GM04504 (cell line): ENCODE results near the gene DGUOK.
A peak's percentile ranks its signal among the peaks of the same experiment; 100 is the strongest.

Experiments used
- DNase-seq: peaks from one replicate; pipeline ENCODE4 v3.0.0-alpha.2; 2012; ENCODE audit warnings: low read depth

DGUOK gene

DNA sequence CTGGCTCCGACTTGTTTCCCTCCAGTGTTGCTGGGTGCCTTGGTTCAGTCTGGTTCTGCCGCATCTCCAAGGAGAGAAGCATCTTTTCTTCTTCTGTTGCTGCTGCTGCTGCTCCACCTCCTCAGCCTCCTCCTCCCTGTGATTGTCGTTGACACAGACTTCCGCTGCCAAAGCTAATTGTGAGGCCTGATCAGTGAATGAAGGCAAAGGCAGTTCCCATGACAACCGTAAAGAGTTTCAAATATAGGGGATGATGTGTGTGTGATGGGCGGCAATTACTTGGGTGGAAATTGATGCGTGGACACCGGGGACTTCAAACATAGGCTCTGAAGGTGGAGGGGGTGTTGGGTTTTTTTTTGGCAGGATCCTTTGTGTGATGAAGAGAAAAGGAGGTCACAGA lies 71.8 kb downstream of the DGUOK start:
- no peak for DNase-seq

DNA sequence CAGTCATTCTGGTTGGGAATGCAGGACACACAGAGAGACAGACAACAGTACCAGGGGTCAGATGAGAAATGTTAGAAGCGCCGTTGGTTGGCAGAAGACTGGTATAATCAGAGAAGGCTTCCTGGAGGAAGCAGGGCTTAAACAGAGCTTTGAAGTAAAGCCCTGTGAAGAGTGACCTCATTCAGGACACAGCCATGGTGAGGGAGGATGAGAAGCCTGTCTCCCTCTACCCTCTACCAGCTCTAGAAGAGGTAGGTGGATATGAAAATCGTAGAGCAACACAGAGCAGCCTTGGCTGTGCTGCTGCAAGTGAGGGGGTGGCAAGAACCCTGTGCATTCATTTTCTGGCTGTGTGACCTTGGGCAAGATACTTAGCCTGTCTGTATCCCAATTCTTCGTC lies 72.3 kb downstream of the DGUOK start:
- DNase-seq = no peak

GRCh38 chr2:73999881-74000597 lies 73.4 kb downstream of the DGUOK start:
- DNase-seq = no peak

- no peak for DNase-seq
These were observed 74.0 kb downstream of the DGUOK start for GRCh38 chr2:74000666-74001065.

- no peak for DNase-seq
These were observed 74.4 kb downstream of the DGUOK start for GRCh38 chr2:74001121-74001520.

GRCh38 chr2:74001781-74002504 lies 75.3 kb downstream of the DGUOK start:
- DNase-seq = no peak

- peak; percentile 61 for DNase-seq
These were observed 76.1 kb downstream of the DGUOK start for GRCh38 chr2:74002505-74003421.

DNA sequence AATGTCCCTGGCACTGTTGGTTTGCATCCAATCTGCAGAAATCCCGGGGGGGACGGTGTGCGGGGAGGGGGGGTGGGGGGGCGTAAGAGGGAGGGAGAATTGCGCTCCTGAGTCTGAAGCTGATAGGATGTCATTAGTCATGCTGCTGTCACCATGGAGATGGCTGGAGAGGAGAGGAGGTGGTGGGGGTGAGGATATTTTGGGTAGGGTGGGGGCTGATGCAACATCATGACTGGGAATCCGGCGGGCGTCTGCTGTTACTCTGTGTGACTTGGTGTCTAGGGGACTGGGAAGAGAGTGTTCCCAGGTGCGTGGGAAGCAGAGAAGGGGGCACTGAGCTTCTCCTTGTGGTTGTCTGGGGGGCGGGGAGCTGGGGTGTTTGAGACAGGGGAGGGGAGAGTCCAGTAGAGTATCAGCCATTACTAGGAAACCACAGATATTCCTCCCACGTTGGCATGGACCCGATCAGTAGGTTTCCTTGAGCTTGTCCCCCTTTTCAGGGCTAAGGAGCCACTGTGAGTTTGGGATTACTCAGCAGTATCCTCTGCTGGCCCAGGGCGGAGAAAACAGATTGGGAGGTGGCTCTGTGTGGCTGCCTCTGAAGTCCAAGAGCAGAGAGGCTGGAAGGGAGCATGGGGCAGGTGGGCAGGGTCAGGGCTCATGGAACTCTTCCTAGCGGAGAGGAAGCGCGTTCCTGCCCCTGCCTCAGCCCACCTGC lies 77.0 kb downstream of the DGUOK start:
- peak; percentile 58 for DNase-seq

- no peak for DNase-seq
These were observed 77.8 kb downstream of the DGUOK start for GRCh38 chr2:74004212-74005182.

DNA sequence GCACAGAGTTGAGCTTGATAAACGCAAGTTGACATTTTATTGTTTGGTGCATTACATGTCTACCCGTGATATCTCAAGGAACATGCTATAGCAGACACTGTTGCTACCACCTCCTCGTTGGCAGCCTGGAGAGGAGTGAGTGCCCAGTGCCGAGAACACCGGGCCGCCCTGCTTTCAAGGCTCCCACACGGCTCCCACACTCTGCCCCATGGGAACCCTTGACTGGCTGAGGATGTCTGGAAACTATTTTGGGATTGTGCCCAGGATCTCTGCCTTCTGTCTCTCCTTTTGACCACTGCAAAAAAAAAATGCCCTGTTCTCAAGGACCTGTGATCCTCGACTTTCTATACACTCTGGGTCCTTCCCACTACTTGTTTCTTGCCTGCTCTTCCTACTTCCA lies 79.1 kb downstream of the DGUOK start:
- no peak for DNase-seq

- no peak for DNase-seq
These were observed 79.8 kb downstream of the DGUOK start for GRCh38 chr2:74006459-74006858.

DNA sequence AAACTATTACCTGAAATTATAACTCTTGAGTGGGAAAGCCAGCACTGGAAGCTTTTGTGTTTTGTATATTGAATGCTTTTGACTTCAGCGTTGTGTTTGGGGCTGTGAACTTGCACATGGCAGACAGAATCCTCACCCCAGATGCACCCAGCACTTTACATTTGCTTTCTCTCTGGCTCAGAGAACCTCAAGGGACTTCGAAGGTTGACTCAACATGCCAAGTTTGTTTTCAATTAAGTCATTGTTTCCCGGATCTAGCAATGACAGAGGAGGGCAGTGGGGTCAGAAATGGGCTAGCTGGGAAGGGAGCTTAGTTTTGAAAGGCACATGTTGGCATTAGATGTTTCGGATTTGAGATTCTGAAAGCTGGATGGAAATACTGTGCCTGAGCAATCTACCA lies 80.4 kb downstream of the DGUOK start:
- DNase-seq = no peak

DNA sequence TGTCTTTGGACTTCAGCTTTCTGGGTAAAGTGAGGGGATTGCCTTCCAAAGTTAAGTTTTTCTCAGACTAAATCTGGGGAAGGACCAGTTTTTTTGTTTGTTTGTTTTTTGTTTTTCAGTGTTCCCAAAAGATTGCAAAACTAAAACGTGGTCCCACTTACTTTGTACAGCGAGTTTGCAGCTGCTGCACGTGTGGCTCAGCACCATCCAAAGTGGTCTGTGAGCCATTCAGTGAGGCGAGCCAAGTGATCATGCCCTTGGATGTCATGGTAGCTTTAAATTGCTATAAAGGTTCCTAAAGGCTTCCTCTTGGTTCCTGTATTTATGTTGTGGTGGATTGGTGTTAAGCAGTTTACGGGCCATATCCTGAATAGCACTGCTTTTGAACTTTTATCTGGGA lies 81.0 kb downstream of the DGUOK start:
- DNase-seq = no peak
